Activated B cell treated with CpG ODN at 0.5 μM for 24 hours (primary cell): Measurements from ENCODE around the gene NUDT3. TPM values are rescaled to one million over a fixed set of nuclear protein-coding genes. Genes with fewer than 3 reads are reported as not detected.

ENCODE experiments used
- ATAC-seq: fragments of 200-7000 bp; cut with Tn5 transposase; one replicate; pipeline ENCODE4 v1.10.0; 2021; ENCODE audit warnings: low read depth, mild to moderate bottlenecking, moderate library complexity
- CTCF ChIA-PET: fragments of 350-600 bp; sonication (Branson Sonifier 250); formaldehyde crosslinking; loops from one replicate; lab custom pipeline; 2021; ENCODE audit warnings: antibody characterized with exemption; lab: Charles Lee
- POLR2A ChIA-PET: fragments of 350-600 bp; sonication (Branson Sonifier 250); formaldehyde crosslinking; loops from one replicate; lab custom pipeline; 2021; ENCODE audit warnings: antibody characterized with exemption; lab: Charles Lee
- DNase-seq: peaks from one replicate; pipeline ENCODE4 v3.0.0; 2022
- H3K27ac Mint-ChIP-seq: one replicate; pipeline ENCODE4 v1.8.0; 2020; ENCODE audit warnings: mixed read lengths
- H3K27me3 Mint-ChIP-seq: one replicate; pipeline ENCODE4 v1.8.0; 2021; ENCODE audit warnings: mixed read lengths
- H3K36me3 Mint-ChIP-seq: one replicate; pipeline ENCODE4 v1.8.0; 2021; ENCODE audit warnings: low read depth, mixed read lengths
- H3K4me1 Mint-ChIP-seq: one replicate; pipeline ENCODE4 v1.8.0; 2021; ENCODE audit warnings: mixed read lengths
- H3K4me3 Mint-ChIP-seq: one replicate; pipeline ENCODE4 v1.8.0; 2020; ENCODE audit warnings: mild to moderate bottlenecking, mixed read lengths
- H3K9me3 Mint-ChIP-seq: one replicate; pipeline ENCODE4 v1.8.0; 2020; ENCODE audit warnings: mixed read lengths
- intact Hi-C: fragments of 100-400 bp; cut with micrococcal nuclease; formaldehyde crosslinking; loops from one replicate; pipeline ENCODE4 v1.15.1; 2024
- total RNA-seq: library from RNA; stranded (reverse); gene quantifications from 2 replicates; pipeline ENCODE4 v1.2.3, GENCODE V29; 2022
- TF ChIP-seq, protein P1 (sequence below): fragments of 200-600 bp; IDR thresholded peaks from one replicate; pipeline ENCODE4 v1.8.0; 2022; ENCODE audit warnings: antibody characterized with exemption, mild to moderate bottlenecking

The NUDT3 gene
- total RNA-seq, 1 donor from 2014 or later, result 27.0 TPM

DNA sequence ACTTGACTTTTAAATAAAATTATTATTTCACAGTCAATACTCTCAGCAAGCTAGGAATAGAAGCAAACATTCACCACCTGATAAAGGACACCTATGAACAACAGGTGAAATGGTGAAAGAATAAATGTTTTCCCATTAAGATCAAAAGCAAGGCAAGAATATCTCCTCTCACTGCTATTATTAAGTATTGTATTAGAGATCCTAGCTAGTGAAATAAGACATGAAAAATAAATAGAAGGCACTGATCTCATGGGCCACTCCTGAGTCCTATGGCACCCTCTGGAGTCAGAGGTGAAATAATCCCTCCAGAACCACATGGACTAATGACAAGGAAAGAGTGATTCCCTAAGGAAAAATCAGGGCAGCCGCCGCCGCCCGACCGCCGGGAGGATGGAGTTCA lies 4.0 kb upstream of the NUDT3 start:
- no peak overlapping the region for H3K4me3 Mint-ChIP-seq
- TF ChIP-seq, protein P1, sequence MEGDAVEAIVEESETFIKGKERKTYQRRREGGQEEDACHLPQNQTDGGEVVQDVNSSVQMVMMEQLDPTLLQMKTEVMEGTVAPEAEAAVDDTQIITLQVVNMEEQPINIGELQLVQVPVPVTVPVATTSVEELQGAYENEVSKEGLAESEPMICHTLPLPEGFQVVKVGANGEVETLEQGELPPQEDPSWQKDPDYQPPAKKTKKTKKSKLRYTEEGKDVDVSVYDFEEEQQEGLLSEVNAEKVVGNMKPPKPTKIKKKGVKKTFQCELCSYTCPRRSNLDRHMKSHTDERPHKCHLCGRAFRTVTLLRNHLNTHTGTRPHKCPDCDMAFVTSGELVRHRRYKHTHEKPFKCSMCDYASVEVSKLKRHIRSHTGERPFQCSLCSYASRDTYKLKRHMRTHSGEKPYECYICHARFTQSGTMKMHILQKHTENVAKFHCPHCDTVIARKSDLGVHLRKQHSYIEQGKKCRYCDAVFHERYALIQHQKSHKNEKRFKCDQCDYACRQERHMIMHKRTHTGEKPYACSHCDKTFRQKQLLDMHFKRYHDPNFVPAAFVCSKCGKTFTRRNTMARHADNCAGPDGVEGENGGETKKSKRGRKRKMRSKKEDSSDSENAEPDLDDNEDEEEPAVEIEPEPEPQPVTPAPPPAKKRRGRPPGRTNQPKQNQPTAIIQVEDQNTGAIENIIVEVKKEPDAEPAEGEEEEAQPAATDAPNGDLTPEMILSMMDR, result no peak
- ChIA-PET POLR2A (interaction anchor here (1.0 kb wide), 1 partner anchor 160 kb away, joined by 3 read pairs; the partner anchor contains the start of gene HMGA1), CTCF (interaction anchor here (1.5 to 2.6 kb wide), 2 partner anchors 18 to 212 kb away, joined by 3 to 19 read pairs; no protein-coding TSS in a partner anchor)
- no peaks in the 10 kb centered on the region for H3K9me3 Mint-ChIP-seq
- peaks cover 14% of the 10 kb centered on the region for H3K4me1 Mint-ChIP-seq
- peaks cover 2% of the 10 kb centered on the region for H3K36me3 Mint-ChIP-seq
- DNase-seq, result no peak
- intact Hi-C loops, result no loop called here
- ATAC-seq, result no peak
- H3K27ac Mint-ChIP-seq, result no peak overlapping the region
- H3K27me3 Mint-ChIP-seq, result no peaks in the 10 kb centered on the region

DNA sequence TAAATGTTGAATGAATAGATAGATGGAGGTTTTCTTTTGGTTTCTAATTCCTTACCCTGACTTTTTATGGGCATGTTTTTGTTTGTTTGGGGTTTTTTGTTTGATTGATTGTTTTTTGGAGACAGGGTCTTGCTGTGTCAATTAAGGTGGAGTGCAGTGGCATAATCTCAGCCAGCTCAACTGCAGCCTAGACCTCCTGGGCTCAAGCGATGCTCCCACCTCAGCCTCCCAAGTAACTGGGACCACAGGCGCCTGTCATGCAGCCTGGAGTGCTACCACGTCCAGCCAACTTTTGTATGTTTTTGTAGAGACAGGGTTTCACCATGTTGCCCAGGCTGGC lies 1.5 kb upstream of the NUDT3 start:
- no peak overlapping the region for H3K4me3 Mint-ChIP-seq
- TF ChIP-seq, protein P1, result no peak
- intact Hi-C loops, result loop anchor here (2.0 to 5.0 kb wide), 3 partner anchors 47 to 215 kb away; no protein-coding TSS in a partner anchor
- H3K27me3 Mint-ChIP-seq, result no peaks in the 10 kb centered on the region
- no peak for DNase-seq
- no peaks in the 10 kb centered on the region for H3K9me3 Mint-ChIP-seq
- CTCF ChIA-PET, result interaction anchor here (1.7 to 4.8 kb wide), 4 partner anchors 21 to 198 kb away, joined by 7 to 31 read pairs (median 10); partner anchors contain the start of gene SMIM29
- peaks cover 18% of the 10 kb centered on the region for H3K4me1 Mint-ChIP-seq
- no peak for ATAC-seq
- H3K27ac Mint-ChIP-seq, result peak overlapping the region; percentile 80
- peaks cover 2% of the 10 kb centered on the region for H3K36me3 Mint-ChIP-seq
- POLR2A ChIA-PET, result interaction anchor here (1.0 to 1.9 kb wide), 2 partner anchors 21 to 33 kb away, joined by 6 to 8 read pairs; no protein-coding TSS in a partner anchor

DNA sequence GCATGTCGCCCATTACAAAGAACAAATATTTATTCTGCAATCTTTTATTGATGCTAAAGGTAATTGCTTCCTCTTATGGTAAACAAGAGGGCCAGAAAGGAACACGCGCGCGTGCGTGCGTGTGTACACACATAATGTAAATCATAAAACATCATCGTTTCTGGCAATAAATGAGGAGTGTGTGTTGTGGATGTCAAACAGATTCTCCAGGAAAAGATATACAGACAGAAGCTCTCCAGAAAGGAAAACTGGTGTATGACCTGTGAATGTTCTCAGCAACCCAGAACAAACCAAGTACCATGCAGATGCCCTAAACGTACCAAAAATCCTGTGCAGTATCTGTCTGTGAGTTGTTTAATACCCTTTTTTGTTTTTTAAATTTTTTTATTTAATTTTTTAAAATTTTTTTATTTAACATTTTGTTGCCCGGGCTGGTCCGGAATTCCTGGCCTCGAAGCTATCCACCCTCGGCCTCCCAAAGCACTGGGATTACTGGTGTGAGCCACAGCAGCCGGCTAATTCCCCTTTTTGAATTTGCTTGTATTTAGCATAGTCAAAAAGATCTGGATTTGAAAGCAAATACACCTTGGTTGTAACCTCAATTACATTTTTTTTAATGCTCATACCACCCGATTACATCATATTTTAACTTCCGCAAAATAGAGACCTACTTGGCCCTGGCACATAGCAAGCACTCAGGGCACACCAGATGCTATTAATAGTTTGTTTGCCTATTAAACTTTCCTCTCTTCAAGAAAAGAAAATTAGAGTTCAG lies 909 bp upstream of the NUDT3 start:
- no peaks in the 10 kb centered on the region for H3K27me3 Mint-ChIP-seq
- POLR2A ChIA-PET, result interaction anchor here (1.0 to 3.8 kb wide), 7 partner anchors 21 to 212 kb away, joined by 3 to 24 read pairs (median 6); partner anchors contain the start of genes HMGA1 and SMIM29
- intact Hi-C loops, result loop anchor here (2.0 to 5.0 kb wide), 3 partner anchors 47 to 215 kb away; no protein-coding TSS in a partner anchor
- CTCF ChIA-PET, result interaction anchor here (0.6 to 4.8 kb wide), 5 partner anchors 22 to 215 kb away, joined by 3 to 31 read pairs (median 9); partner anchors contain the start of gene SMIM29
- no peak overlapping the region for H3K4me3 Mint-ChIP-seq
- H3K9me3 Mint-ChIP-seq, result no peaks in the 10 kb centered on the region
- peaks cover 24% of the 10 kb centered on the region for H3K4me1 Mint-ChIP-seq
- DNase-seq (no peak), ATAC-seq (no peak)
- peaks cover 2% of the 10 kb centered on the region for H3K36me3 Mint-ChIP-seq
- TF ChIP-seq, protein P1, result no peak
- H3K27ac Mint-ChIP-seq, result peak overlapping the region; percentile 95

DNA sequence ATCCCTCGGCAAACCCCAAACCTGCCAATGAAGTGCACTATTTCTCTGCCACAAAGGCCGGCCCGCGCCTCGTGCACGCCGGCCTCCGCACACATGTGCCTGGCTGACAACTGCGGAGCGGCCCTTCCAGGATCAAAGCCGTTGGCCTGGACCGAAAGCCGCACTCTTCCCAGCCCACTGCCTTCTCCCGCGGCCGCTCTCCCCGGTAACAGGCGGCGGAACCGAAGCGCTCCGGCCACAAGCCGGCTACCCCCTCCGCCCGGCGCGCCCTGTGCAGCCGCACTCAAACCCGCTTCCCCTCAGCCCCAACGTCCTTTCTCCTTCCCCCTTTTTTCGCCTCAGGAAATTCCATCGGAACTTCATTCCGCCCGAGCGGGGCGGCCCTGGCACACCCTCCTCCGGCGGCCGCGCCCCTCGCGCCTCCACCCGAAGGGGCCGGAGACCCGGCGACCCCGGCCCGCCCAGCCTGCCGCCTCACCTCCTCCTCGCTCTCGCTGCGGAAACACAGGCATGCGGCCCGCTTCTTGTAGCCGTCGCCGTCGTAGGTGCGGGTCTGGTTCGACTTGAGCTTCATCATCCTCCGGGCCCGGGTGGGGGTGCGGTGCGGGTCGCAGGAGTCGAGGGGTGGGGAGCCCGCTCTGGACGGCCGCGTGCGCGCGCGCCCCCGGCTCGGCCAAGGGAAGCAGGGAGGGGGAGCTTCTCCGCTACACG lies 528 bp downstream of the NUDT3 start:
- H3K4me1 Mint-ChIP-seq, result peaks cover 29% of the 10 kb centered on the region
- peak; percentile 27 for ATAC-seq
- ChIA-PET CTCF (interaction anchor here (1.7 to 4.8 kb wide), 3 partner anchors 23 to 143 kb away, joined by 7 to 31 read pairs (median 12); partner anchors contain the start of gene SMIM29), POLR2A (interaction anchor here (0.5 to 3.8 kb wide), 5 partner anchors 23 to 143 kb away, joined by 3 to 24 read pairs (median 4); partner anchors contain the start of genes RPS10 and SMIM29)
- H3K9me3 Mint-ChIP-seq, result no peaks in the 10 kb centered on the region
- peaks cover 2% of the 10 kb centered on the region for H3K36me3 Mint-ChIP-seq
- no peak overlapping the region for H3K27ac Mint-ChIP-seq
- no peak for DNase-seq
- H3K4me3 Mint-ChIP-seq, result no peak overlapping the region
- TF ChIP-seq, protein P1, result no peak
- H3K27me3 Mint-ChIP-seq, result no peaks in the 10 kb centered on the region
- intact Hi-C loops, result loop anchor here (1.0 to 5.0 kb wide), 13 partner anchors 17 to 228 kb away; partner anchors contain the start of genes RPS10 and SMIM29
